DND-41 (cell line): Measurements from ENCODE around the gene PM20D1.

Experiments used
- EZH2 ChIP-seq: IDR thresholded peaks from 3 replicates; pipeline ENCODE4 v1.6.1; 2012; ENCODE audit warnings: borderline replicate concordance, low read depth, mild to moderate bottlenecking, moderate library complexity, low read length, inconsistent platforms; ENCODE audit not compliant: severe bottlenecking
- TF ChIP-seq, protein P1 (sequence below): IDR thresholded peaks from 2 replicates; pipeline ENCODE4 v1.5.1; 2012; ENCODE audit warnings: borderline replicate concordance, low read length, moderate library complexity, mild to moderate bottlenecking; ENCODE audit not compliant: poor library complexity, severe bottlenecking; ENCODE audit errors: extremely low read depth

DNA sequence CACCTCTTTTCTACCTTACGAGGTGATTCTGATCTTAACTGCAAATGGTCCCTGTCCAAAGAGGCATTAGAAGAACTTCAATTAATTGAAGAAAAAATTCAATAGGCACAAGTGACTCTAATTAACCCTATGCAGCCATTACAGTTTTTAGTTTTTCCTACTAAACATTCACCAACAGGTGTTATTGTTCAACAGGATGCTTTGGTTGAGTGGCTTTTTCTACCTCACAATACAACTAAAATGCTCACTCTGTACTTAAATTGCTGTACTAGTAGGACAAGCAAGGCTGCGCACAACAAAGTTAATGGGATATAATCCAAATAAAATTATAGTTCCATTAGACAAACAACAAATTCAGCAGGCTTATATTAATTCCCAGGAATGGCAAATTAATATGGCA, 11.6 kb upstream of the PM20D1 start:
- TF ChIP-seq, protein P1, sequence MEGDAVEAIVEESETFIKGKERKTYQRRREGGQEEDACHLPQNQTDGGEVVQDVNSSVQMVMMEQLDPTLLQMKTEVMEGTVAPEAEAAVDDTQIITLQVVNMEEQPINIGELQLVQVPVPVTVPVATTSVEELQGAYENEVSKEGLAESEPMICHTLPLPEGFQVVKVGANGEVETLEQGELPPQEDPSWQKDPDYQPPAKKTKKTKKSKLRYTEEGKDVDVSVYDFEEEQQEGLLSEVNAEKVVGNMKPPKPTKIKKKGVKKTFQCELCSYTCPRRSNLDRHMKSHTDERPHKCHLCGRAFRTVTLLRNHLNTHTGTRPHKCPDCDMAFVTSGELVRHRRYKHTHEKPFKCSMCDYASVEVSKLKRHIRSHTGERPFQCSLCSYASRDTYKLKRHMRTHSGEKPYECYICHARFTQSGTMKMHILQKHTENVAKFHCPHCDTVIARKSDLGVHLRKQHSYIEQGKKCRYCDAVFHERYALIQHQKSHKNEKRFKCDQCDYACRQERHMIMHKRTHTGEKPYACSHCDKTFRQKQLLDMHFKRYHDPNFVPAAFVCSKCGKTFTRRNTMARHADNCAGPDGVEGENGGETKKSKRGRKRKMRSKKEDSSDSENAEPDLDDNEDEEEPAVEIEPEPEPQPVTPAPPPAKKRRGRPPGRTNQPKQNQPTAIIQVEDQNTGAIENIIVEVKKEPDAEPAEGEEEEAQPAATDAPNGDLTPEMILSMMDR, result no peak
- no peak for TF ChIP-seq EZH2
